ENCODE results near the gene CFAP97D2.

CFAP97D2 gene

GRCh38 chr13:114200399-114200911 is 21.4 kb downstream of the CFAP97D2 start:
- no peak for DNase-seq

- no peak for DNase-seq
Observed at GRCh38 chr13:114202581-114202980, 23.5 kb downstream of the CFAP97D2 start.

GRCh38 chr13:114203536-114203935 is 24.5 kb downstream of the CFAP97D2 start:
- no peak for DNase-seq

- DNase-seq = no peak
Observed at GRCh38 chr13:114204894-114205293, 25.8 kb downstream of the CFAP97D2 start.

GRCh38 chr13:114208134-114208533 is 29.1 kb downstream of the CFAP97D2 start:
- DNase-seq = no peak

GRCh38 chr13:114211446-114212157 is 32.5 kb downstream of the CFAP97D2 start:
- no peak for DNase-seq

- DNase-seq = no peak
Observed at GRCh38 chr13:114212158-114212495, 33.1 kb downstream of the CFAP97D2 start.

GRCh38 chr13:114213980-114214379 is 34.9 kb downstream of the CFAP97D2 start:
- no peak for DNase-seq

GRCh38 chr13:114219392-114219791 is 40.3 kb downstream of the CFAP97D2 start:
- DNase-seq = no peak

GRCh38 chr13:114222461-114222968 is 43.5 kb downstream of the CFAP97D2 start:
- DNase-seq = no peak

GRCh38 chr13:114224201-114224600 is 45.1 kb downstream of the CFAP97D2 start:
- DNase-seq = no peak

GRCh38 chr13:114225610-114226009 is 46.6 kb downstream of the CFAP97D2 start:
- no peak for DNase-seq

- no peak for DNase-seq
Observed at GRCh38 chr13:114226088-114226487, 47.0 kb downstream of the CFAP97D2 start.

GRCh38 chr13:114226699-114227323 is 47.8 kb downstream of the CFAP97D2 start:
- peak; percentile 90 for DNase-seq

GRCh38 chr13:114227528-114227927 is 48.5 kb downstream of the CFAP97D2 start:
- DNase-seq = no peak

GRCh38 chr13:114228176-114228575 is 49.1 kb downstream of the CFAP97D2 start:
- DNase-seq = no peak

- DNase-seq = no peak
Observed at GRCh38 chr13:114229506-114229905, 50.4 kb downstream of the CFAP97D2 start.

GRCh38 chr13:114230117-114230516 is 51.1 kb downstream of the CFAP97D2 start:
- no peak for DNase-seq

GRCh38 chr13:114230575-114230974 is 51.5 kb downstream of the CFAP97D2 start:
- no peak for DNase-seq

- DNase-seq = no peak
Observed at GRCh38 chr13:114231886-114232285, 52.8 kb downstream of the CFAP97D2 start.

GRCh38 chr13:114234266-114234644 is 55.2 kb downstream of the CFAP97D2 start:
- no peak for DNase-seq

- DNase-seq = peak; percentile 93
Observed at GRCh38 chr13:114234645-114235421, 55.8 kb downstream of the CFAP97D2 start, which contains the start of gene CDC16. CDC16 (plus strand) TSS chr13:114234897; CDS start chr13:114235085, 188 bp downstream.

- DNase-seq = no peak
Observed at GRCh38 chr13:114235697-114236096, 56.6 kb downstream of the CFAP97D2 start.
